HEK293T (cell line): ENCODE results near the gene NPEPL1.

ENCODE experiments used
- ARNT ChIP-seq: fragments of 450-650 bp; IDR thresholded peaks from 2 replicates; pipeline ENCODE4 v1.6.1; 2017; ENCODE audit warnings: mild to moderate bottlenecking
- CTBP1 ChIP-seq: fragments of 450-650 bp; IDR thresholded peaks from 2 replicates; pipeline ENCODE4 v1.6.1; 2016; ENCODE audit warnings: borderline replicate concordance
- ELF4 ChIP-seq: fragments of 450-650 bp; IDR thresholded peaks from 2 replicates; pipeline ENCODE4 v1.6.1; 2017; ENCODE audit warnings: antibody characterized with exemption
- FOXM1 ChIP-seq: fragments of 450-650 bp; IDR thresholded peaks from 2 replicates; pipeline ENCODE4 v1.6.1; 2017; ENCODE audit warnings: mild to moderate bottlenecking, borderline replicate concordance
- HDGF ChIP-seq: fragments of 450-650 bp; IDR thresholded peaks from 2 replicates; pipeline ENCODE4 v1.6.1; 2017; ENCODE audit warnings: antibody characterized with exemption, borderline replicate concordance
- L3MBTL2 ChIP-seq: fragments of 450-650 bp; conservative IDR thresholded peaks from 2 replicates; pipeline ENCODE4 v1.6.1; 2016; ENCODE audit warnings: mild to moderate bottlenecking
- NFRKB ChIP-seq: fragments of 450-650 bp; IDR thresholded peaks from 2 replicates; pipeline ENCODE4 v1.6.1; 2016; ENCODE audit warnings: mild to moderate bottlenecking, moderate library complexity
- SP1 ChIP-seq: fragments of 450-650 bp; IDR thresholded peaks from 2 replicates; pipeline ENCODE4 v1.6.1; 2017
- SUZ12 ChIP-seq: fragments of 450-650 bp; IDR thresholded peaks from 2 replicates; pipeline ENCODE4 v1.6.1; 2016; ENCODE audit warnings: mild to moderate bottlenecking
- ZNF384 ChIP-seq: fragments of 450-650 bp; IDR thresholded peaks from 2 replicates; pipeline ENCODE4 v1.6.1; 2016
- TF ChIP-seq, protein P1 (sequence below): fragments of 450-650 bp; IDR thresholded peaks from 2 replicates; pipeline ENCODE4 v1.6.1; 2016

DNA sequence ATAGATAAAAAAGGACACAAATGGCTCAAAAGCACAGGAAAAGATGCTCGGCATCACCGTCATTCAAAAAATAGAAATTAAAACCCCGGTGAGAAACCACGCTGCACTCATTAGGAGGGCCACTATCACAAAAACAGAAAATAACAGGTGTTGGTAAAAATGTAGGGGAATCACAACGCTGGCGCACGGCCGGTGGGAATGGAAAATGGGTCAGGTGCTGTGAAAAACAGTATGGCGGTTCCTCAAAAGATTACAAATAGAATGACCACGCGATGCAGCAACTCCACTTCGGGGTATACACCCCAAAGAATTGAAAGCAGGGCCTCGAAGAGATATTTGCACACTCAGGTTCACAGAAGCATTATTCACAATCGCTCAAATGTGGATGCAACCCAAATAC, 28.3 kb downstream of the NPEPL1 start:
- TF ChIP-seq SP1 (no peak), FOXM1 (no peak), ZNF384 (no peak), ARNT (no peak), HDGF (no peak), SUZ12 (no peak), ELF4 (no peak), NFRKB (no peak), L3MBTL2 (no peak), CTBP1 (no peak)
- TF ChIP-seq, protein P1, sequence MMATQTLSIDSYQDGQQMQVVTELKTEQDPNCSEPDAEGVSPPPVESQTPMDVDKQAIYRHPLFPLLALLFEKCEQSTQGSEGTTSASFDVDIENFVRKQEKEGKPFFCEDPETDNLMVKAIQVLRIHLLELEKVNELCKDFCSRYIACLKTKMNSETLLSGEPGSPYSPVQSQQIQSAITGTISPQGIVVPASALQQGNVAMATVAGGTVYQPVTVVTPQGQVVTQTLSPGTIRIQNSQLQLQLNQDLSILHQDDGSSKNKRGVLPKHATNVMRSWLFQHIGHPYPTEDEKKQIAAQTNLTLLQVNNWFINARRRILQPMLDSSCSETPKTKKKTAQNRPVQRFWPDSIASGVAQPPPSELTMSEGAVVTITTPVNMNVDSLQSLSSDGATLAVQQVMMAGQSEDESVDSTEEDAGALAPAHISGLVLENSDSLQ = no peak
